Activated naive CD4-positive, alpha-beta T cell treated with anti-CD3 and anti-CD28 coated beads, Interleukin-2, amount 10 ng/mL, durations not matched to agents 7 days and 5 days (primary cell): ENCODE data around the gene MAP3K4.

Experiments
- CTCF ChIA-PET: fragments of 350-600 bp; sonication (Branson Sonifier 250); formaldehyde crosslinking; loops from one replicate; lab custom pipeline; 2021; ENCODE audit warnings: antibody characterized with exemption; lab: Charles Lee
- DNase-seq: peaks from one replicate; pipeline ENCODE4 v3.0.0-alpha.2; 2020
- H3K27ac Mint-ChIP-seq: one replicate; pipeline ENCODE4 v1.8.0; 2021; ENCODE audit warnings: mild to moderate bottlenecking, moderate library complexity, mixed read lengths
- H3K27me3 Mint-ChIP-seq: one replicate; pipeline ENCODE4 v1.8.0; 2021; ENCODE audit warnings: mild to moderate bottlenecking, mixed read lengths
- H3K36me3 Mint-ChIP-seq: one replicate; pipeline ENCODE4 v1.8.0; 2021; ENCODE audit warnings: mixed read lengths
- H3K4me1 Mint-ChIP-seq: one replicate; pipeline ENCODE4 v1.8.0; 2021; ENCODE audit warnings: mixed read lengths
- H3K4me3 Mint-ChIP-seq: one replicate; pipeline ENCODE4 v1.8.0; 2021; ENCODE audit warnings: mild to moderate bottlenecking, moderate library complexity, mixed read lengths
- H3K9me3 Mint-ChIP-seq: one replicate; pipeline ENCODE4 v1.8.0; 2021; ENCODE audit warnings: mixed read lengths

MAP3K4 gene

DNA sequence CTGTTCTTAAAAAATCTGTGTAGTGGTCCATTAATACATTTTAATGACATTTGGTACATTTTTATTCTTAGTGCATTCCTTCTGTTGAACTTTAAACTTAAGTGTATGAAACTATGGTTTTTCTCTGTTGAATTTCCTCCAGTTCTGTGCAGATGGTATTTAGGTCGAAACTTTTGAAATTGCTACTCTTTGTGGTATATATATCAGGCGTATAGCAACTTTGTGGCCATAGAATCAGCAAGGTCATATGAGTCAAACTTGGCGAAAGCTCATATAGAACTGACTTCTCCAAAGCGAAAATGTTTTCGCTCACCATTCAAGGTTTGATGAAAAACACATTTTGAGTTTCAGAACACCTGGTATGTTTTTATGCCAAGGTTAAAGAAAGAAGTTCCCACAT, 93.7 kb downstream of the MAP3K4 start:
- CTCF ChIA-PET = no interaction called here
- H3K9me3 Mint-ChIP-seq = no peaks in the 10 kb centered on the region
- no peaks in the 10 kb centered on the region for H3K27me3 Mint-ChIP-seq
- no peak overlapping the region for H3K27ac Mint-ChIP-seq
- no peaks in the 10 kb centered on the region for H3K4me1 Mint-ChIP-seq
- H3K36me3 Mint-ChIP-seq = peaks cover 29% of the 10 kb centered on the region
- H3K4me3 Mint-ChIP-seq = no peak overlapping the region
- DNase-seq = no peak

DNA sequence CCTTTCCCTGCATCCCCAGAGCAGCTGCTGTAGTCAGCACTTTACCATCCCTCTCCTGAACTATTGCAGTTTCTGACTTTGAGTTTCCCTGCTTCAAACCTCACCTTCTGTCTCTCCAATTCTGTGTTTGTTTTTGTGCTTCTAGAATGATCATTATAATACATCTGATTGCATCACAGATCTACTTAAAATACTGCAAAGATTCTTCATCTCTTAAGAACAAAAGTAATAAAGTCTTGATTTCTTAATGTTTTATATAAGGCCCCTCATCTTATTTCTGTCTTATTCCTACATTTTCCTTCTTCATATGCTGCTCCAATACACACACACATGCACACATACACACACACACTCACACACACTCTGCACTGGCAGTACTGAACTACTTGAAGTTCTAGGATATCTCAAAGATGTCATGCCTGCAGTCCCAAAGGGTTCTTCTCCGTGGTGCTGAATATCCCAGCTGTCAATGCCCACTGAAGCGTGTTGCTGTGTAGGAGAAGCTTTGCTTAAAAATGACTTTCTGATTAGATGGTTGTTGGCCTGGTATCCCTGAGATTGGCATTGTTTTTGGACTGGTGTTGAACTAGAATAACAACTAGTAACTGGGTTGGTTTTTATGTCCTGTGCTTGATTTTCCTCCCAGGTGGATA, 97.2 kb downstream of the MAP3K4 start:
- Mint-ChIP-seq H3K36me3 (peaks cover 37% of the 10 kb centered on the region), H3K4me3 (no peak overlapping the region), H3K27ac (no peak overlapping the region), H3K27me3 (no peaks in the 10 kb centered on the region), H3K4me1 (no peaks in the 10 kb centered on the region), H3K9me3 (no peaks in the 10 kb centered on the region)
- CTCF ChIA-PET = interaction anchor here (1.0 kb wide), 1 partner anchor 282 kb away, joined by 3 read pairs; no protein-coding TSS in a partner anchor
- DNase-seq = no peak

DNA sequence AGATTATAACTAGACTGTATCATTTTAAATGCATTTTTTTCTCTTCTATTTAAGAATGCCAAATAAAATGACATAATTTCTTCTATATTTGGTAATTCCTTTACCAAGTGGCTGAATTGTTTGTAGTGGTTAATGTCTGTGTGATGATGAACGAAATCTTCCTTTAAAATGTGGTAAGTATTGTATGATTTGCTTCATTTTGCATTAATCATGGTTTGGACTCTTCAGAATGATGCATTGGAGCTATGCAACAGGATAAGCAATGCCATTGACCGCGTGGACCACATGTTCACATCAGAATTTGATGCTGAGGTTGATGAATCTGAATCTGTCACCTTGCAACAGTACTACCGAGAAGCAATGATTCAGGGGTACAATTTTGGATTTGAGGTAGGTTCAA, 99.6 kb downstream of the MAP3K4 start:
- no peaks in the 10 kb centered on the region for H3K9me3 Mint-ChIP-seq
- H3K27ac Mint-ChIP-seq = no peak overlapping the region
- no peak for DNase-seq
- CTCF ChIA-PET = interaction anchor here (0.6 to 1.6 kb wide), 2 partner anchors 9 to 279 kb away, joined by 3 read pairs; no protein-coding TSS in a partner anchor
- H3K4me3 Mint-ChIP-seq = no peak overlapping the region
- no peaks in the 10 kb centered on the region for H3K4me1 Mint-ChIP-seq
- H3K27me3 Mint-ChIP-seq = no peaks in the 10 kb centered on the region
- peaks cover 34% of the 10 kb centered on the region for H3K36me3 Mint-ChIP-seq

DNA sequence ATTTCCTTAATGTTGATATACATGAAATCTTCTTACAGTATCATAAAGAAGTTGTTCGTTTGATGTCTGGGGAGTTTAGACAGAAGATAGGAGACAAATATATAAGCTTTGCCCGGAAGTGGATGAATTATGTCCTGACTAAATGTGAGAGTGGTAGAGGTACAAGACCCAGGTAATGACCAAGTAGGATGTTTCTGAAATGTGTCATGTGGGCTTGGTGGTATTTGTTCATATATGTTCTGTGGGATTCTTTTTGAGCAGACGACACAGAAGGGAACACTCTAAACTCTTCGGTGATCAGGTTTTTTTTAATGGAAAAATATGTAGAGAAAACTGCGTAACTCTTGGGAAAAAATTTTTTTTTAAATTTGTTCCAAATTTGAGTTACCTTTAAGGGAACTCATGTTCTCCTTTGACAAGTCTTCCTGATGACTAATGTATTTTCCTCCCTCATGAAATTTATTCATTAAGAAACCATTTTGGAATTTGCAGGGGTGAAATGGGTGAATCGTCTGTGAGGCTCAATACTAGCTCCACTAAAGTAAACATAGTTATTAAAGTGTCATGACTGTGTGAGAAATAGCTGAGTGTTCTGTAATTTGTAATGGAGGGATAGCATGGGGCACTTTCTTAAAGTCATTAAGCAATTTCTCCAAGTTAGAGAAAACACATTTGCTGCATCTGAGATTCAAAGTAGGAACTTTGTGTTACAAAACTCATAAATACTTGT, 100.6 kb downstream of the MAP3K4 start:
- Mint-ChIP-seq H3K4me1 (no peaks in the 10 kb centered on the region), H3K27me3 (no peaks in the 10 kb centered on the region), H3K36me3 (peaks cover 29% of the 10 kb centered on the region), H3K4me3 (no peak overlapping the region), H3K9me3 (no peaks in the 10 kb centered on the region), H3K27ac (no peak overlapping the region)
- CTCF ChIA-PET = interaction anchor here (1.6 kb wide), 1 partner anchor 10 kb away, joined by 3 read pairs; no protein-coding TSS in a partner anchor
- DNase-seq = no peak

DNA sequence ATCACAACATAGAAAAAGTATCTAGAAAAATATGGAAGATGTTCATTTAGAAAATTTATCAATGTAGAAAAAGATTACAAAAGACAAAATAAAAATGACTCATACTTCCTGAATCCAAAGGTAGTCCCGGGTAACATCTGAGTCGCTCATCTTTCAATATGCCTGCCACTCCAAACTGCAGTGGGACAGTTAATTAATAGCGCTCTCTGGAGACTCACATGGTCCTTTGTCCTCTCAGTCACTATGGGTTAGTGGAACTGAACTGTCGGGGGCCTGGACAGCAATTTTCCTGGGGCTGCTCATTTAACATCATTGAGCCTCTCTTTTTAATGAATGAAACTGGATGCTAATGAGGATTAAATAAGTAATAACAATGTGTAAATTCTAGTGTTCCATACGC, 103.4 kb downstream of the MAP3K4 start:
- Mint-ChIP-seq H3K27me3 (no peaks in the 10 kb centered on the region), H3K9me3 (no peaks in the 10 kb centered on the region), H3K36me3 (peaks cover 29% of the 10 kb centered on the region), H3K4me1 (no peaks in the 10 kb centered on the region), H3K27ac (no peak overlapping the region), H3K4me3 (no peak overlapping the region)
- CTCF ChIA-PET = no interaction called here
- no peak for DNase-seq

DNA sequence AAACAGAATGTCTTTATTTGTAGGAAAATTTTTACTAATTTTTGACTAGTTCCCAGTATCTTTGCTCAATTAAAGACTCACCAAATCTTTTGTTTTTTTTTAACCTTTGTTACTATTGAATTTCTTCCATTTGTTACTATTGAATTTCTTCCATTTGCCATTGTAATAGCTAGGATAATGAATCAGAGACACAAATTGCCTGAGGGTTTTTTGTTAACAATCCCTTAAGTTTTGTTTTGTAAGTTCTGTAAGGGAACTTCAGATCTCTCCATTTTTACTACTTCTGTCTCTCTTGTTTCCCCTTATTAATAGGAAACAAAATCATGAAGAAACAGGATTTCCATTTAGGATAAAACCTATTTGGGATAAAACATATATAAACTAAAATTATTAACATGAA, 104.3 kb downstream of the MAP3K4 start:
- no peak overlapping the region for H3K27ac Mint-ChIP-seq
- DNase-seq = no peak
- H3K36me3 Mint-ChIP-seq = peaks cover 29% of the 10 kb centered on the region
- H3K4me3 Mint-ChIP-seq = no peak overlapping the region
- H3K27me3 Mint-ChIP-seq = no peaks in the 10 kb centered on the region
- CTCF ChIA-PET = no interaction called here
- no peaks in the 10 kb centered on the region for H3K9me3 Mint-ChIP-seq
- H3K4me1 Mint-ChIP-seq = no peaks in the 10 kb centered on the region

DNA sequence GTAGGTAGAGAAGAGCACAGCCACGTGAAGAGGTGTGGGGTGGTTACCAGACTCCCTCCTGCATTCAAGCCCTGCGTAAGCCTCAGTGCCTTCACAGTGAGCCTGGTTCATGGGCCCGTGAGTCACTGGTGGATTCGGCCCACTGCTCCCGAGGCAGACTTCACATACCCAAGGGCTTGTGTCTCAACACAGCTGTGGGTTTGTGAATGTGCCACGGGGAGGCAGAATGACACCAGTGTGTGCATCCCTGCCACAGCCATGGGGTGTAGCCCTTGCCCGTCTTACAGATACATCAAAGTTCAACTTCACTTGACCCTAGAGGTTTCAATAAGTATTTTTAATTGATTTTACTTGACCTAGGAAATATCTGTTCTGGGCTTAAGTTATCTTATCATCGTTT, 108.5 kb downstream of the MAP3K4 start:
- CTCF ChIA-PET = interaction anchor here (3.1 kb wide), 1 partner anchor 273 kb away, joined by 11 read pairs; no protein-coding TSS in a partner anchor
- Mint-ChIP-seq H3K9me3 (no peaks in the 10 kb centered on the region), H3K27ac (no peak overlapping the region), H3K27me3 (no peaks in the 10 kb centered on the region), H3K4me3 (no peak overlapping the region), H3K36me3 (peaks cover 39% of the 10 kb centered on the region), H3K4me1 (no peaks in the 10 kb centered on the region)
- DNase-seq = no peak

DNA sequence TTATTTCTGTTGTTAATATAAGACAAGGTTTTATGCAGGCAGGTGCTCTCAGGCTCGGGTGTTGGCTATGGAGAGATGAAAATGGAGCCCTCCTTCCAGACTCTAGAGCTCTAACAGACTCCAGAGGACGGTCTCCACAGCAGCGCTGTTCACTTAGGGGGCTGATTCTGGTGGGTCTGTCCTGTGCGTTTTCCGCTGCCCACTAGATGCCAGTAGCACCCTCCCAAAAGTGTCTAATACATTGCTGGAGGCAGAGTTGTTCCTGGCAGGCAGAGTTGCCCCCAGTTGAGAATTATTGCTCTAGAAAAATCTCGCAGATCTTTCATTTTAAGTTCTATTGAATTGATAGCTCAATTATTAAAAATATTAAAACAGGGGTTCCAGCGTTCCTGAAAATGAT, 109.9 kb downstream of the MAP3K4 start:
- no peaks in the 10 kb centered on the region for H3K4me1 Mint-ChIP-seq
- H3K9me3 Mint-ChIP-seq = no peaks in the 10 kb centered on the region
- CTCF ChIA-PET = interaction anchor here (1.0 to 3.1 kb wide), 3 partner anchors 9 to 272 kb away, joined by 3 to 11 read pairs (median 11); no protein-coding TSS in a partner anchor
- H3K27ac Mint-ChIP-seq = no peak overlapping the region
- DNase-seq = no peak
- no peaks in the 10 kb centered on the region for H3K27me3 Mint-ChIP-seq
- no peak overlapping the region for H3K4me3 Mint-ChIP-seq
- peaks cover 46% of the 10 kb centered on the region for H3K36me3 Mint-ChIP-seq

DNA sequence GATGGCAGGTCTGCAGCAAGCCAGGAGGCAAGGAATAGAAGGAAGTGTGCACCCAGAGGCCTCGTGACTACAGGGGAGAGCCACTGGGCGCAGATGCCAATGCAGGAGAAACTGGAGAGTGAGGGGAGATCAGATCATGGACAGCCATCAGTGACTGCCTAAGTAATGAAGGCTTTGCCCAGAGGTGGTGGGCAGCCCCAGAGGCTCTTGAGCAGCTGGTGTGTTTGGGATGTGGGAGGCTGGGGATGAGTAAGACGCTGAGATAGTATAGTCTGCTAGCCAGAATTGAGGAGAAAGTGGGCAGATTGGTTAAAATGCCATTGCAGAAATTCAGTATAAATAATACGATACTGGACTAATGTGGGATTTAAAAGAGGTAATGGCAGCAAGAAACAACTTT, 111.9 kb downstream of the MAP3K4 start:
- no peaks in the 10 kb centered on the region for H3K27me3 Mint-ChIP-seq
- no peak for DNase-seq
- peaks cover 46% of the 10 kb centered on the region for H3K36me3 Mint-ChIP-seq
- H3K27ac Mint-ChIP-seq = no peak overlapping the region
- no peak overlapping the region for H3K4me3 Mint-ChIP-seq
- no peaks in the 10 kb centered on the region for H3K9me3 Mint-ChIP-seq
- H3K4me1 Mint-ChIP-seq = no peaks in the 10 kb centered on the region
- CTCF ChIA-PET = no interaction called here

DNA sequence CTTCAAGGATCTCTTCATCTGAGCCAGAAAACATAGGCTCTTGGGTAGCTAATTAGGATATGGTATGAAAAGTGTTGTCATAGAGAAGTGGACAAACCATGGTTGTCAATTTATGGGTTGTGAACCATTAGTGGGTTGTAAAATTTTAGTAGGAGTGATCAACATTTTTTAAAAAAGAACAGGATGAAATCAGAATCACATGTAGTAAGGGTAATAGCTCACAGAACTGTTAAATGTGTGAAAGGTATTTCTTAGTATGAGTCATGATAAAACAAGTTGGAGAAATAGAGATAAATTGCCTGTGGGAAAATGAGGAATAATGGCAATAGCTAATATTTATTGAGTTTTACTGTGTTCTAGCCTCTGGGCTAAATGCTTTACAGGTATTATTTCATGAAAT, 113.4 kb downstream of the MAP3K4 start:
- H3K36me3 Mint-ChIP-seq = peaks cover 51% of the 10 kb centered on the region
- DNase-seq = no peak
- H3K4me3 Mint-ChIP-seq = no peak overlapping the region
- no peaks in the 10 kb centered on the region for H3K9me3 Mint-ChIP-seq
- no peak overlapping the region for H3K27ac Mint-ChIP-seq
- CTCF ChIA-PET = no interaction called here
- H3K27me3 Mint-ChIP-seq = no peaks in the 10 kb centered on the region
- H3K4me1 Mint-ChIP-seq = no peaks in the 10 kb centered on the region

DNA sequence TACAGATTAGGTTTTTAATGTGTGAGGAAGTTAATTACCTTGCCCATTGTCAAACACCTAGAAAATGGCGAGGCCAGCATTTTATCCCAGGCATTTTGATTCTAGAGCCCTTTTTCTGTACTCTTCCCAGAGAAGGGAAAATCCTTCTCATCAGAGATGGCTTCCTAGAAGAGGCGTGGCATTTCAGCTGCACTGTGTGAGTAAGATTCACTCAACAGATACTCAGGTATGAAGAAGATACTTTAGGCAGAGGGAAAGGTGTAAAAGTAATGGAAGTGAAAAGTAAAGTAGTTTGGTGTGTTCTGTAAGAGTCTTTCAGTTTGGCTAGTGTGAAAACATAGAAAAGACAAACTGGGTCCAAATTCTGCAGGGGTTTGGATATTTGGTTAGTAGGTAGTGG, 113.8 kb downstream of the MAP3K4 start:
- Mint-ChIP-seq H3K9me3 (no peaks in the 10 kb centered on the region), H3K27ac (no peak overlapping the region), H3K27me3 (no peaks in the 10 kb centered on the region), H3K4me1 (no peaks in the 10 kb centered on the region), H3K36me3 (peaks cover 55% of the 10 kb centered on the region), H3K4me3 (no peak overlapping the region)
- no peak for DNase-seq
- CTCF ChIA-PET = no interaction called here

DNA sequence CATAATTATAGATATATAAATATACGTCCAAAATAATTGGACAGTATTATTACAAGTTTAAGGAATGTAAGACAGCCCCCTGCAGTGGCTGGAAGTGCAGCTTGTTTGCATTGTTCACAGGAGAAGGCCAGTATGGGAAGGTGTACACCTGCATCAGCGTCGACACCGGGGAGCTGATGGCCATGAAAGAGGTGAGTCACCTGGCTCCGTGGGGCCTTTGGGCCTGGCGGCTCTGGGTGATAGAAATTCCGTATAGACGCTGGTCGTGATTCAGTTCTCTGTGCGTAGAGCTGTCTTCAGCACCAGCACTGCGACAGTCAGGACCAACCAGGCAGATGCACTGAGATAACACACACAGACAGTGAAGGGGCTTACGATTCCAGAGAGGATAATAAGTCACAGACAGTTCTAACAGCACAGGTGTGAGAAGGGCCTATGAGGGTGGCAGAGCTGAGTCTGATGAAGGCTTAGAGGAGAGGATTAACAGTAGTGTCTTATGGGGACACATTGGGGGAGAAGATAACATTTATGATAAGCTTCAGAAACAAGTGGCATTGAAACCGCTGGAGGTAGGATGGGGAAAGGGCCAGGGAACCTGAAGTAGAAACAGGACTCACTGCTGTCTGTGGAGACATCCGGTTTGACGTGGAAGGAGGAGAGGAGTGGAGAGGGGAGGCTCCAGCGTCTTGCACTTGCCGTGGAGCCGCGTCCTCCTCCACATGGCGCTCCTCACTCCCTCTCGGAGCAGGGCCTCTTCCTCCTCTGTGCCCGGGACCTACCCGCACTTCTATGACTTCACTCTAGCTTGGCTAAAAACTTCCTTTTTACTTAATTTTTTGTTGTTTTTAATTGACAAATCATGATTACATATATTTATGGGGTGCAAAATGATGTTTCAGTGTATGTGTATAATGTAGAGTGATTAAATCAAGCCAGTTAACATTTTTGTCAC, 116.5 kb downstream of the MAP3K4 start:
- DNase-seq = no peak
- Mint-ChIP-seq H3K9me3 (no peaks in the 10 kb centered on the region), H3K4me1 (peaks cover 16% of the 10 kb centered on the region), H3K36me3 (peaks cover 71% of the 10 kb centered on the region), H3K27me3 (no peaks in the 10 kb centered on the region), H3K4me3 (no peak overlapping the region), H3K27ac (no peak overlapping the region)
- CTCF ChIA-PET = no interaction called here

DNA sequence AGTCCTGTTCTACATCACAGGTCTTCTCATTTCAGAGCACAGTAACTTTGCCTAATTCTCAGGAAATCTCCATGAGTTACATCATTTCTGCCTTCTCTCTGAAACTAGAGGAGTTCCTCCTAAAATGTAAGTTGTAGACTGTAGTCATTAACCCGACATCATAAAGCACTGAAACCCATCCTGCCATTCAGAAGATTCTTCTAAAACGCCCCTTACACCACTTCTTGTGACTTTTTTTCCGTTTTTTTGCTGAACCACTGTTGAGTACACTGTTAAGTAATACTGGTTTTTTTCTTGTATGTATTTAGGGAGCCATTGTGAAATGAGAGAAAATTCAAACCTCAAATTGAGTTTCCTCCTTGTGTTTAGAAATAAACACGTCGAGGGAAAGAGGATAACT, 117.3 kb downstream of the MAP3K4 start:
- no peaks in the 10 kb centered on the region for H3K9me3 Mint-ChIP-seq
- peaks cover 67% of the 10 kb centered on the region for H3K36me3 Mint-ChIP-seq
- no peak overlapping the region for H3K27ac Mint-ChIP-seq
- no peak for DNase-seq
- CTCF ChIA-PET = no interaction called here
- H3K27me3 Mint-ChIP-seq = no peaks in the 10 kb centered on the region
- peaks cover 16% of the 10 kb centered on the region for H3K4me1 Mint-ChIP-seq
- no peak overlapping the region for H3K4me3 Mint-ChIP-seq

DNA sequence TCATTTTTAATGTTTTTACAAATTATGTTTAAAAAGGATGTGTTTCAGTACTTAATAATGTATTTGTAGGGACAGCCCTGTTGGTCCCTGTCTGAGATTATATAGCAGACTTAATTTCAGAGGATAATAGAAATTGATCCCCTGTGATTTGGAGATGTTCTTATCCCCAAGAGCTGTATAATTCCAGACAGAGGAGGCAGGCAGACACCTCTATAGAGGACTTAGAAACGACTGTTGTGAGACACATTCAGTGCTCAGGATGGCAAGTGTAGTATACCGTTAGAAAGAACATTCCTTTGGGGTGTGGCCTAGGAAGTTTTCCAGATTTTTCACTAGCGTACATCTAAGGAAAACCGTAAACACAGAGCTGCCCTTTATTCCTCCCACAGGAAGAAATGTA, 117.8 kb downstream of the MAP3K4 start:
- Mint-ChIP-seq H3K27ac (no peak overlapping the region), H3K36me3 (peaks cover 66% of the 10 kb centered on the region), H3K9me3 (no peaks in the 10 kb centered on the region), H3K4me1 (peaks cover 16% of the 10 kb centered on the region), H3K27me3 (no peaks in the 10 kb centered on the region), H3K4me3 (no peak overlapping the region)
- CTCF ChIA-PET = no interaction called here
- DNase-seq = no peak
